Vagina (tissue), 2 donors: ENCODE measurements around the gene IMPDH2.

Source experiments
- CTCF ChIP-seq, 3 experiments: fragments of 450-650 bp in 2 of 3; fragments of 200-600 bp in 1 of 3; sonication (generic) in 1 of 3; IDR thresholded peaks; one replicate each; pipeline ENCODE4 v1.5.1; 2017 to 2019; ENCODE audit warnings: antibody characterized with exemption in 3 of 3, mild to moderate bottlenecking in 2 of 3, moderate library complexity in 2 of 3
- POLR2AphosphoS5 ChIP-seq, 2 donors: sonication (generic); formaldehyde crosslinking; IDR thresholded peaks; one replicate each; pipeline ENCODE4 v1.9.0; 2017; ENCODE audit warnings: antibody characterized with exemption in 2 of 2, mild to moderate bottlenecking in 2 of 2, low read depth in 1 of 2; ENCODE audit not compliant: insufficient read depth in 1 of 2

GRCh38 chr3:49076116-49076515 is 46.9 kb upstream of the IMPDH2 start:
- no peak for TF ChIP-seq POLR2AphosphoS5 (IDR thresholded peaks at IDR 0.05; ENCODE audit: insufficient read depth in 1 of 2, low read depth in 1 of 2)
- TF ChIP-seq CTCF (IDR thresholded peaks at IDR 0.05), result no peak
